GM18499 (cell line): ENCODE results near the gene DENND4A.
A peak's percentile ranks its signal among the peaks of the same experiment; 100 is the strongest.

Experiments used
- ATAC-seq: cut with Tn5 transposase; IDR thresholded peaks from one replicate; pipeline ENCODE4 v1.9.1; 2021; ENCODE audit warnings: moderate number of reproducible peaks; ENCODE audit not compliant: insufficient read depth, unreplicated experiment

The DENND4A gene

DNA sequence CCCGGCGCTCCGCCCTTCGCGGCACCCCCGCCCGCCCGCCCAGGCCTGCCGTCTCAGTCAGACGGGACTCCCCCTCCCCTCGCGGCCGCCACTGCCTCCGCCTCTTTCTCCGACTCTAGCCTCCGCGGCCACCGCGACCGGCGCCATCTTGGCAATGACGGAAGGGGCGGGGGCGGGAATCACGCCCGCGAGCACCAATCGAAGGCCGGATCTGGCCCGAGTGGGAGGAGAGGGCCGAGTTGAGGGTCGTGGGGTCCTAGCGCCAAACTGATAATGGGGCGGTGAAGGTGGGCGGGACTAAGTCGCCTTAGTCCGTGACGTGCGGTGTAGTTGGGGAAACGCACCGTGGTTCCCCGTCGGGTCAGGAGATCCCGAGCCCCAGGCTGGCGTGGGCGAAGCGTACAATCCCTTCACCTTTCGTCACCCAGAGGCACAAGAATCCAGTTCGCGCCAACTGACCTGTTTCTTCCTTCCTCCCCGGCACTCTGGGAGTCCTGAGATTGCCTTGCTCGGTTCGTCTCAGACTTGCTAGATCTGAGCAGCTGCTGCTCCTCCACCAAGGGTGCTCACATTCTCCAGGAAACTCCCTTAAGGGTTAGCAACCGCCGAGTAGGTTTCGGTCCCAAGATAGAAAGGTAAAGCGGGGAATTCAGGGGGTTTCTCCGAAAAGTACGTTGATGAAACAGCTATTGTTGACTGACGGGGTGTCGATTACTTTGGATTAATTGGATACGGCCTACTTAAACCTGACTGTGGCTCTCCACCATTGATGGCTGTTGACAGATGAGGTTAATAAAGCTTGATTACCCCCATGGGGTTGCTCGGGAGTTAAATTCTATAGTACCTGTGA lies at the start of gene DENND4A:
TSS of gene DENND4A (minus strand) at position 156 of the 850 bp plus-strand sequence. CDS start 35,843 bp downstream, outside the sequence.
- peak; percentile 47 for ATAC-seq

DNA sequence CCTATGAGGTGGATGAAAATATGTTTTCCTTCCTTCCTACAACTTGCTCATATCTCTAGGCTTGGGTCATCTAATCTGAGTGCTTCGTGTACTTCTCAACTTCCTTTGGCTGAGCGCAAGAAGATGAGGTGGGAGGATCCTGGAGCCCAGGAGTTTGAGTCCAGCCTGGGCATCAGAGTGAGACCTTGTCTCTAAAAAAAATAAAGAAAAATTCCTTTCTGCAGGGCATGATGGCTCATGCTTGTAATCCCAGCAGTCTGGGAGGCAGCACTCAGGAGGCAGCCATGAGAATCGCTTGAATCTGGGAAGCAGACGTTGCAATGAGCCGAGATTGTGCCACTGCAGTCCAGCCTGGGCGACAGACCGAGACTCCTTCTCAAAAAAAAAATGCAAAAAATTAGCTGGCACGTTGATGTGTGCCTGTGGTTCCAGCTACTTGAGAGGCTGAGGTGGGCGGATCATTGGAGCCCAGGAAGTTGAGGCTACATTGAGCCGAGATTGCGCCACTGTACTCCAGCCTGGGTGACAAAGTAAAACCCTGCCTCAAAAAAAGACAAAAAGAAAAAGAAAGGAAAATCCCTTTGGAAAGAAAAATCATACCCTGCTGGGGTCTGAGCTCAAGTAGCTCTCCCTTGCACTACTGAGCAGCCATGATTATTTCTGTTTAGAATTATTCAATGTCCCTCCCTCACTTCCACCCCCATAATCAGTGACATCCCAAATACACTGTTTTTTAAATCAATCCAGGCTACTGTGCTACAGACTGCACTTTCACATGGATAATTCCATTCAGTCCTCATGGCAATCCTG lies 49.2 kb upstream of the DENND4A start:
- no peak for ATAC-seq

DNA sequence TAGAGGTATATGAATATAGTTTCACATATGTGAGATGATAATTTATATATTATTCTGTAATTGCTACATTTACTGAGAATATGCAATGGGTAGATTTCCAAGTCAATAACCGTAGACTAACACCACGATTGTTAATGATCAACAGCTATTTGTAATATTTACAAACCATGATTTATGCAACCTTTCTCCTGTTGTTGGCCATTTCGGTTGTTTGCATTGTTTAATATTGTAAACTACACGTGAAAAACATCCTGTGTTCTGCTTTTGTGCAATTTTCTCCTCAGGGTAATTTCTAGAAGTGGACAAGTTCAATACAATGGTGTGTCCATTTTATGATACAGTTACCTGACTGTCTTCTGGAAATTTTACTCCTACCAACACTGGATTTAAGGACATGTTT lies 47.9 kb upstream of the DENND4A start:
- ATAC-seq: no peak

DNA sequence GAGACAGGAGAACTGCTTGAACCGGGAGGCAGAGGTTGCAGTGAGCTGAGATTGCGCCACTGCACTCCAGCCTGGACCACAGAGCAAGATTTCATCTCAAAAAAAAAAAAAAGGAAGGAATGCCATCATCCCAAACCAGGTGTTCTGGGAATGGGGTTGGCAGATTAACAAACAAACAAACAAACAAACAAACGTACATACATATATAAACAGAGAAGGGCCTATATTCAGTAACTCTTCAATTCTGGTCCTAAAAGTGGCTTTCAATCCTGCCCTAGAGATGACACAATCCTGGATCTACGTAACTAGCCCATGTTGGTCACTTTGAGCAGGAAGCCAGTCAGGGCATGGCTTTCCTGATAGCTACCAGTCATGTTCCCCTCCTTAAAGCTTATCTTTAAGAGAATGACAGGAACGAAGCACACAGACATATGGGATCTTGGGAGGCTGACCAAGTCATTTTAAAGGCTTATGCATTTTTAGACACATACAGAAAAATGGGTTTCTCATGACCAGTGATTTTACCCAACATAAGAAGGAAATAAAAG lies 47.3 kb upstream of the DENND4A start:
- no peak for ATAC-seq

DNA sequence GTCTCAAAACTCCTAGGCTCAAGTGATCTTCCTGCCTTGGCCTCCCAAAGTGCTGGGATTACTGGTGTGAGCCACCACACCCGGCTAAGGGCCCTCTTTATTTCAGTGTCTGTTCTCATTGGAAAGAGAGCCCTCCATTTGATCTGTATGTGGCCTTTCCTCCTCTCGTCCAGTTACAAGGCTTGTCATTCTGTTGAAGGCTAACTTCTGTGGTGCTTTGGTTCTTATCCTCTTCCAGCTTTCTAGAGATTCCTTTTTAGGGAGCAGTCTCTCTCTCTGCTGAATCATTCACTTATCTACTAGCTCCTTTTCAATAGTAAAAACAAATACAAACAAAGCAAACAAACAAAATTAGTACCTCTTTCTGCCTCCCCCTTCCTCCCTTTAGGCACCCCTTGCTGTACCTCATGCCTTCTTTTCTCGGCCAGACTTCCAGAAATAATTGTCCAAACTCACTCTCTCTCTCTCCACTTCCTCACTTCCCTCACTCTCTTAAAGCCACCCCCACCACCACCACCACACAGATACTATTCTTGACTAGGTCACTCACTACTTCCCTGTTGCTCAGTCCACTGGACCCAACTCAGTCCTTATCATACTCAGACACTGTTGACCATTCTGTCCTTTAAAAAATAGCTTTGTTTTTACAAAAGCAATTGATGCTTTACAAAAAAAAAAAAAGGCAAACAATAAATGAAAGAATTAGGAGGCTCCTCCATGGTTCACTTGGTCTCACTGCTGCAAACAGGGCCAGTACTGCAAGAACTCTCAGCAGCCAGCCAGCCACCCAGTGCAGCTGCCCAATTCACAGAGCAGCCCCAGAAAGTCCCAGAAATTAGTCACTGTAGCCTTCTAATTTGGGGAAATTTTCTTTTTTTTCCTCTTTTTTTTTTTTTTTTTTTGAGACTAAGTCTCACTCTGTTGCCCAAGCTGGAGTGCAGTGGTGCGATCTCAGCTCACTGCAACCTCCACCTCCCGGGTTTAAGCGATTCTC lies 45.5 kb upstream of the DENND4A start:
- no peak for ATAC-seq

DNA sequence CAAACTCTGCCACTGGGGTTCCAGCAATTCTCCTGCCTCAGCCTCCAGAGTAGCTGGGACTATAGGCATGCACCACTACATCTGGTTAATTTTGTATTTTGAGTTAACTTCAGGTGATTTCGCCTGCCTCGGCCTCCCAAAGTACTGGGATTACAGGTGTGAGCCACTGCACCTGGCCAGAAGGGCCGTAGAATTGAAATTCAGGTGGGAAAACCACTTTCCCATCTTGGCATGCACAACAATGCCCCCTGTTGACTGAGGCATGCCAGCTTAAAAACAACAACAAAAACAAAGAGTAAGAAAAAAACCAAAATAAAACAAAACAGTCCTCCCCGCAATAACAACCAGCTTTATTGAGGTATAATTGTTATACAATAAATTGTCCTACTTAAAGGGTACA lies 44.6 kb upstream of the DENND4A start:
- ATAC-seq: no peak

DNA sequence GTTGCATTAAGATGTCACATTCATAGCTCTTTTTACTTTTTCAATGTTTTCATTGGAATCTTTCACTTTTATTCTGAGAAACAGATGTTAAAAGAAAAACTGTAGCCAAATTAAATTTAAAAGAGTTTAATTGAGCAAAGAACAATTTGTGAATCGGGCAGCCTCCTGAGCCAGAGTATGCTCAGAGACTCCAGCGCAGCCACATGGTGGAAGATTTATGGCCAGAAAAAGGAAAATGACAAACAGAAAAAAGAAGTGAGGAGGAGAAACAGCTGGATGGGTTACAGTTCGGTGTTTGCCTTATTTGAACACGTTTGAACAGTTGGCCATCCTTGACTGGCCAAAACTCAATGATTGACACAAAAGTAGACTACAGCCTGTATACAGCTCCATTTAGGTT lies 43.4 kb upstream of the DENND4A start:
- ATAC-seq: no peak

DNA sequence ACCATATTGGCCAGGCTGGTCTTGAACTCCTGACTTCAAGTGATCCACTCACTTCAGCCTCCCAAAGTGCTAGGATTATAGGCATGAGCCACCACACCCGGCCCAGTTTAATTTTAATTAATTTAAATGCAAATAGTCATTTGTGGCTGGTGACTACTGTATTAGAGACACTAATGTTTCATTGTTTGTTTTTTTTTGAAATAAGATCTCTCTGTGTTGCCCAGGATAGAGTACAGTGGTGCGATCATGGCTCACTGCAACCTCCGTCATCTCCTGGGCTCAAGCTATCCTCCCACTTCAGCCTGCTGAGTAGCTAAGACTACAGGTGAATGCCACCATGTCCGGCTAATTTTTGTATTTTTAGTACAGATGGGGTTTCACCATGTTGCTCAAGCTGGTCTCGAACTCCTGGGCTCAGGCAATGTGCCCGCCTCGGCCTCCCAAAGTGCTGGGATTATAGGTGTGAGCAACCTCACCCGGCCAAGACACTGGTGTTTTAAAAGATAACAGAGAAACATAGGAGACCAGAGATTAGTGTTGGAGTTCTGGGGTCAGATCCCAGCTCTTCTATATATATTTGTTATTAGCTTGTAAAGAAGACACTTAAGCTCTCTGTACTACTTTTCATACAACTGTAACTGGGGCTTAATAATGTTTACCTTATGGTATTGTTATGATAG lies 42.6 kb upstream of the DENND4A start:
- no peak for ATAC-seq

DNA sequence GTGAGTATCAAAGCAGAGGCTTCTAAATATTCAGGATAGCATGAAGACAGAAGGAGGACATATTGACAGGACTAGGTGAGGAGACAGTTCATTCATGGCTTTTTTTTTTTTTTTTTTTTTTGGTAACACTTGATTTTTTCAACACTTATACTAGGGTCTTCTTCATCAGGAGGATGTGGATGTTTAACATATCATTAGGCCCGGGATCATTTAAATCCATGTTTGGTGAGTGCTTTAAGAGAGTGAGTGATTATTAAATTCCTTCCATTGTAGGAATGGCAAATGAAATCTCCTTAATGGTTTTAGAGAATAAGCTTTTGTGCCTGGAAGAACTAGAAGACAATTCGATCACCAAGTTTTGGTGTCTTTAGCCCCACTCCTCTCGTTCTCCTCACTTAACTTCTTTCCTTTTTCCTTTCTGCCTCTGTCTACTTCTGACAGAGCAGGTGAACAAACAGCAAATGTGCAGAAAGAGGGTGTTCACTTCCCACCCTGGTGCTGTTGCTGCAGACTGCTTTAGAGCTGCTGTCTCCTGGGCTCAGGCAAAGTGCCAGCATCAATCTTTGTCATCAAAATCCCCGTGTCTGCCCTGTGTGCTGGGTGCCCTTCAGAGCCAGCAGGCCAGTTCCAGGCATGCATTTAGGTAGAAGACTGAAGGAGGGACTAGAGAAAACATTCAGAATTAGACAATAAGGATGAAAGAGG lies 41.6 kb upstream of the DENND4A start:
- ATAC-seq: no peak

DNA sequence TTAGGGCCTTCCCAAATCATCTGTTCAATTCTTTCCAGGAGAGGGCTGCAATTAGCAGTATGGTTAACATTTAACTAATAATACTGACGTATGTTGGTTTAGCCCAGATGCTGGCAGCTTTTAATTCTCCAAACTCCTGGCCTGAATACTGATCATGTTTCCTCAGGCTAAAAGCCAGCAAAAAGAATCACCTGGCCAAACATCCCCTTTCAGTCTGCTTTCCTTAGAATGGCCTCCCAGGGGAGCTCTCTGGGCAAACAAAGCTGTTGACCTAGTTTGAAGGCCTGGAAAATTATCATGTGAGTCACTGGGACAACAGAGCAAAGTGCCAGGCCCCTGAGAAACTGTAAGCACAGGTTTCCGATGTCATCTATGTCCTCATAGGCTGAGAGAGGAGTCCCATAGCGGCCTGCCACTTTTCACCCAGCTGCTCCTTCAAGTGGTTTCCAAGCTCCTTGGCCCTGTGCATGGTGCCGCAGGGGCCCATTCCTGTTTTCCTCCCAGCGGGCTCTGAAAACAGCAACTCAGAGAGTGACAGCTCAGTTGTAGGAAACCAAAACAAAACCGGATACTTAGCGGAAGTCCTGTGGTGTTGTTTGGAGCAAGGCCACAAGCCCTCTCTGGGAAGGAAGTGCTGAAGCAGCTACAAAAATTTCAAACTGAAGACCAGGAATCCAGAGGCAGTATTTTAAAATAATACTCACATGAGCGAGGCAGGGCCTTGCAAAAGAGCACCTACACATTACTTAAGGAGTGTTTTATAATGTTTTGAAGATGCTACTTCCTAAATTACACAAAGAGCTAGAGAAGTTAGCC lies 40.7 kb upstream of the DENND4A start:
- ATAC-seq: no peak

DNA sequence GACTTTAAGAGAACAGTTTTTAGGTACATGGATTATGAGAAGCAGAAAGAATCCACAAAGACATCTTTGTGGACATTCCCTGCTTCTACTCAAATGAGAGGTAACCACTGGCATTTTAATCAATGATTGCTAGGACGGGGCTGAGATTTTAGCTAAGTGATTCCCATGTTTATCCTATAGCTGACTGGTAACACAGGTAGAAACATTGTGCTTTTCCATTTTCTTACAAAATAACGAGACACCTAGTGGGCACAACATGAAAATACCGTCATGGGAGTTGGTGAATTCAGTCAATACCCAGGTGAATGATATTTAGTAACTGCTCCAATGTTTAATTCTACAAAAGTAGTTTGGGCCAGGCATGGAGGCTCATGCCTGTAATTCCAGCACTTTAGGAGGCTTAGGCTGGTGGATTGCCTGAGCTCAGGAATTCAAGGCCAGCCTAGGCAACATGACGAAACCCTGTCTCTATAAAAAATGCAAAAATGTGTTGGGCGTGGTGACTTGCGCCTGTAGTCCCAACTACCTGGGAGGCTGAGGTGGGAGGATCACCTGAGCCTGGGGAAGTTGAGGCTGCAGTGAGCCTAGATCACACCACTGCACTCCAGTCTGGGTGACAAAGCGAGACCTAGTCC lies 37.2 kb upstream of the DENND4A start:
- no peak for ATAC-seq

DNA sequence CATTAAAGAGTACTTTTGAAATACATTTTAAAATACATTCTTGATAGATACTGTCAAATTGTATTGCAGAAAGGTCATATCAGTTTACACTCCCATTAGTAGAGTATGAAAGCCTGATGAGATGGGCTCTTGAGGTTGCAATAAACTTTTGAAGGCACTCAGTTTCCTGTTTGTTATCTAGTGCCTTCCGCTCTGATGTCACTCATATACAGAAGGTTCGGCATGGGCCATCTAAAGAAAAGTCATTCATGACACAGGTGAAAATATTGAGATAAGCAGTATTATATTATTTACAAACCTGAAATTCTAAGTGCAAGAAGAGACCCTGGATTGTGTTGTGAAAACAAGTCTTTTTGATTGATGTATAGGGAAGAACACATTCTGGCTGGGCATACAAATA lies 36.5 kb upstream of the DENND4A start:
- no peak for ATAC-seq

DNA sequence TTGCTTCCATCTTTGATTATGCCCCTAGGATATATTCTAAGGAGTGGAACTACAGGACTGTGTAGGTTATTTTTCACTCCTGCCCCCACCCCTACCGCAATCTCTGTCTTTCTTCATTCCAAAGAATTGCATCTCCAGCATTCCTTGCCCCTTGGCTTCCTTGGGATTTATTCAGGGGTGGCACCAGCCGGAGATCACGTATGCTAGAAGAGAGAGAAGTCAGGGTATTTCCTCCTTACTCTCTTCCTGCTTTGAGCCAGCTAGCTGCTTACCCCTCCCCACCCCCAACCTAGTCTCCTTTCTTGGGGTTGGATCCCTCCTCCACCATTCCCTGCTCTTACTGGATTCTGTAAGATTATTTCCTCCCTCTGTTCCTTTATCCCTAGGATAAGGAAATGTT lies 35.0 kb upstream of the DENND4A start:
- ATAC-seq: no peak

DNA sequence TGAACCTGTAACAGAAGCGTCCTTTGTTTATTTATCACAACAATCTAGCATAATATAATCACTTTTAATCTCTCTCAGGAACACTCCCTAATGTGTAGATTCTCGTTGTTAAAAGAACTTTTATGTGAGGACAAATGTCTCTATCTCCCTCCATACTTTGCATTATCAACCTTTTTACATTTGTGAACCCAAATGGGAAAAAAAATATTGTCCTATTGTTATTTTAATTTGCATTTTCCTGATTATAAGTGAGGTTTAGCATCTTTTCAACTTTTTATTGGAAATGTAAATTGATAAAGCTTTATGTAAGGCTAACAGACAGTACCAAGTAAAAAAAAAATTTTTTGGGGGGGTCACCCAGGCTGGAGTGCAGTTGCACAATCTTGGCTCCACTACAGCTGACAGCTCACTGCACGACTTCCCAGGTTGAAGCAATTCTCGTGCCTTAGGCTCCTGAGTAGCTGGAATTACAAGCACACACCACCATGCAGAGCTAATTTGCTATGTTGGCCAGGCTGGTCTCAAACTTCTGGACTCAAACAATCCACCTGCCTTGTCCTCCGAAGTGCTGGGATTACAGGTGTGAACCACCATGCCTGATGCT lies 33.0 kb upstream of the DENND4A start:
- ATAC-seq: no peak

DNA sequence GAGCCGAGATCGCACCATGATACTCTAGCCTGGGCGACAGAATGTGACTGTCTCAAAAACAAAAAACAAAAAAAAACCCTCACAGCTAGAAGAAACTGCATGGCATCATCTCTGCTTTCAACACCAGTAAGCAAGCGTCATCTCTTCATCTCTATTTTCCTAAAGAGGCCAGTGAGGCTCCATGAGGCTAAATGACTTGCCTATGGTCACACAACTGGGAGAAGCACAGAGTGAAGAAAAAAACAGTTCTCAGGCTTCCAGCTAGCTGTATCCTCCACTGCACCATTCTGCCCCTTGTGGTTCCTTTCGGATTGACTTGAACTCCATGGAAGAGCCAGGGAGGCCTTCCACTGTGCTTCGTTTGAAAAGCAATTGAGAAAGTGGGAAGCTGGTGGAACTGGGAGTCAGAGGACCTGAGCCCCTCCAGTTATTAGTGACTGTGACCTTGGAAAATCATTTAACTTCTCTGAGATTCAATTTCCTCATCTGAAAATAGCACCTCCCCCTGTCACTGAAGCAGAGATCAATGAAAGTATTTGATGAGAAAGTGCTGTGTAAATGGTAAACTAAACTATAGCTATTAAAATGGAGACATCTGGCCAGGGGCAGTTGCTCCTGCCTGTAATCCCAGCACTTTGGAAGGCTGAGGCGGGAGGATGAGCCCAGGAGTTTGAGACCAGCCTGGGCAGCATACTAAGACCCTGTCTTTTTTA lies 32.1 kb upstream of the DENND4A start:
- no peak for ATAC-seq

DNA sequence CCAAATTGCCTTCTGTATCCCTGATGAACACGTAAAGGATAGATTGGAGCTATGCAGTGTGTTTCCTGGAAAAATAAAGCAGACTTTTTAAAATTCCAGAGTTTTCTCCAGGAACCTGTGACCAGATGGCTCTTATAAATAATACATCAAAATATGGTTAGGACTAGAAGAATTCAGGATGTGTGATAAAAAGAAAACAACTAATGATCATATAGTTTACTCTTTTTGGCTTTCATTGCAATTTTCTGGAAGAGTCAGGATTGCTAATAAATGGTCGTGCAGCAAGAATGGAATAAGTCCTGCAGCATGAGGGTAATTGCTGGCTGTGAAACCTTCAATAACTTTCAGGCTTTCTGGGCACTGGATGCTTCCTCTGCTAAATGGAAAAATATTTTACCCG lies 30.2 kb upstream of the DENND4A start:
- no peak for ATAC-seq

DNA sequence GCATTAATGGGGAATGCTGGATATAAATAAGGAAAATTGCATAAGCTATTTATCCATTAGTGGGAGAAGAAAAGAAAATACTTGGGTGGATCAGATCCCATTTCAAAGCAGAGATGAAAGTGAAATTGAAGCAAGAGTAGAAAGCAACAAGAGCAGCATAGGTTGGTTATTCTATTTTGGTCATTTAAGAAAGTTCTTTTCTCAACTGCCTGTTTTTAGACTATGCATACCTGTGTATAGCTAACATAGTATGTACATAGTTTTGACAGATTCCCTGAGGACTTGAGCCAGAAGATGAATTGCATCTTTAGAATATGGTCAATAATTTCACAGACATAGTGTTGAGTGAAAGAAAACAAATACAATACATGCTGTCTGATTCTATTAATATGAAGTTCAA lies 29.0 kb upstream of the DENND4A start:
- no peak for ATAC-seq
